Cardiac muscle cell (in vitro differentiated cells and primary cell): ENCODE measurements around the gene CORIN. TPM values are rescaled to one million over a fixed set of nuclear protein-coding genes. Genes with fewer than 3 reads are reported as not detected.

ENCODE experiments used
- DNase-seq, 2 donors: peaks; one replicate each; pipeline versions ENCODE4 v3.0.0 to v3.0.0-alpha.2; 2010 to 2017; ENCODE audit warnings: low read depth in 1 of 2, low spot score in 1 of 2
- H3K27ac ChIP-seq: fragments of 200-600 bp; sonication (generic); 2 replicates; pipeline ENCODE4 v1.5.1; 2016
- H3K27me3 ChIP-seq: fragments of 200-600 bp; sonication (generic); 2 replicates; pipeline ENCODE4 v1.6.0; 2016; ENCODE audit warnings: control low read depth
- H3K36me3 ChIP-seq: fragments of 200-600 bp; sonication (generic); 2 replicates; pipeline ENCODE4 v1.5.1; 2016; ENCODE audit warnings: control low read depth
- H3K4me1 ChIP-seq: fragments of 200-600 bp; sonication (generic); 2 replicates; pipeline ENCODE4 v1.8.1; 2017; ENCODE audit warnings: low read depth, mild to moderate bottlenecking, mixed run types
- H3K4me3 ChIP-seq: fragments of 200-600 bp; sonication (generic); 2 replicates; pipeline ENCODE4 v1.5.1; 2016; ENCODE audit warnings: mild to moderate bottlenecking
- H3K9me3 ChIP-seq: fragments of 200-600 bp; sonication (generic); 2 replicates; pipeline ENCODE4 v1.5.1; 2017; ENCODE audit warnings: low read depth, mild to moderate bottlenecking, control low read depth
- polyA plus RNA-seq: library from polyadenylated mRNA; unstranded; fragments of >200 nt; fragmentation: Nextera tagmentation; extraction: Ambion mirVana; gene quantifications from 2 replicates; pipeline ENCODE4 v1.2.1, GENCODE V29; 2016
- total RNA-seq: library from RNA; depleted of rRNA; stranded (reverse); fragments of >200 nt; gene quantifications from 2 replicates; pipeline ENCODE4 v1.2.3, GENCODE V29; 2016
- TF ChIP-seq, protein P1 (sequence below): IDR thresholded peaks from 2 replicates; pipeline ENCODE4 v1.5.1; 2012; ENCODE audit warnings: low read depth, mild to moderate bottlenecking, low read length

Gene CORIN
- total and polyA plus RNA-seq, 2 experiments from 2014 or later, result 110 to 169 TPM

DNA sequence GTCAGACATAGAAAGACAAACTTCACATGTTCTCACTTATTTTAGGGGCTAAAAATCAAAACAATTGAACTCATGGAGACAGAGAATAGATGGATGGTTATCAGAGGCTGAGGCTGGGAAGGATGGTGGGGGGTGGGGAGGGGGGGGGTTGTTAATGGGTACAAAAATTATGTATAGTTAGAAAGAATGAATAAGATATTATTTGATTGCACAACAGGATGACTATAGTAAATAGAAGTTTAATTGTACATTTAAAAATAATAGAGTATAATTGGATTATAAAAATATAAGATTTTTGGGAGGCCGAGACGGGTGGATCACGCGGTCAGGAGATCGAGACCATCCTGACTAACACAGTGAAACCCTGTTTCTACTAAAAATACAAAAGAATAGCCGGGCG lies 33.3 kb downstream of the CORIN start:
- Histone ChIP-seq H3K4me1 (peaks cover 20% of the 10 kb centered on the region), H3K9me3 (no peaks in the 10 kb centered on the region), H3K4me3 (no peak overlapping the region), H3K27ac (no peak overlapping the region), H3K36me3 (peaks cover 9% of the 10 kb centered on the region), H3K27me3 (no peaks in the 10 kb centered on the region)
- DNase-seq, result no peak
- TF ChIP-seq, protein P1, sequence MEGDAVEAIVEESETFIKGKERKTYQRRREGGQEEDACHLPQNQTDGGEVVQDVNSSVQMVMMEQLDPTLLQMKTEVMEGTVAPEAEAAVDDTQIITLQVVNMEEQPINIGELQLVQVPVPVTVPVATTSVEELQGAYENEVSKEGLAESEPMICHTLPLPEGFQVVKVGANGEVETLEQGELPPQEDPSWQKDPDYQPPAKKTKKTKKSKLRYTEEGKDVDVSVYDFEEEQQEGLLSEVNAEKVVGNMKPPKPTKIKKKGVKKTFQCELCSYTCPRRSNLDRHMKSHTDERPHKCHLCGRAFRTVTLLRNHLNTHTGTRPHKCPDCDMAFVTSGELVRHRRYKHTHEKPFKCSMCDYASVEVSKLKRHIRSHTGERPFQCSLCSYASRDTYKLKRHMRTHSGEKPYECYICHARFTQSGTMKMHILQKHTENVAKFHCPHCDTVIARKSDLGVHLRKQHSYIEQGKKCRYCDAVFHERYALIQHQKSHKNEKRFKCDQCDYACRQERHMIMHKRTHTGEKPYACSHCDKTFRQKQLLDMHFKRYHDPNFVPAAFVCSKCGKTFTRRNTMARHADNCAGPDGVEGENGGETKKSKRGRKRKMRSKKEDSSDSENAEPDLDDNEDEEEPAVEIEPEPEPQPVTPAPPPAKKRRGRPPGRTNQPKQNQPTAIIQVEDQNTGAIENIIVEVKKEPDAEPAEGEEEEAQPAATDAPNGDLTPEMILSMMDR, result no peak

DNA sequence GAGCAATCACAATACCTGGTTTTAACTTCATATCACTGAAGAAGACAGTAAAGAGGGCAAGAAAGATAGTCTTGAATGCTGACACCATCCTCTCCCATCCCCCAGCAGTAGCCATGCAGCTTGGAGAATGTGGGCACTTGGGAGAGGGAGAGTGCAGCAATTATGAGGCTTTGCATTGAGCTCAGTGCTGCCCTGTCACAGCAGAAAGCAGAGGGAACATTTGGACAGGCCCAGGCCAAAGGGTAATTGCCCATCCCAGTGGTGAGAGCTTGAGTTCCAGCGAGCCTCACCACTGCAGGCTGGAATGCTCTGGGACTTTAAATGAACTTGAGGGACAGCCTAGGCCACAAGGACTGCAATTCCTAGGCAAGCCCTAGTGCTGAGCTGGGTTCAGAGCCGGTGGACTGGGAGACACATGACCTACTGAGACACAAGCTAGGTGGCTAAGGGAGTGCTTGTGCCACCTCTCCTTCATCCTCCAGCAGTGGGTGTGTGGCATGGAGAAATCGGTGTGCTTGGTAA lies 36.3 kb downstream of the CORIN start:
- peak in 1 of 2 donors; percentile 40 for DNase-seq
- Histone ChIP-seq H3K27me3 (no peaks in the 10 kb centered on the region), H3K27ac (peak overlapping the region; percentile 82), H3K36me3 (peaks cover 9% of the 10 kb centered on the region), H3K4me3 (no peak overlapping the region), H3K4me1 (peaks cover 21% of the 10 kb centered on the region), H3K9me3 (no peaks in the 10 kb centered on the region)
- TF ChIP-seq, protein P1, result no peak

DNA sequence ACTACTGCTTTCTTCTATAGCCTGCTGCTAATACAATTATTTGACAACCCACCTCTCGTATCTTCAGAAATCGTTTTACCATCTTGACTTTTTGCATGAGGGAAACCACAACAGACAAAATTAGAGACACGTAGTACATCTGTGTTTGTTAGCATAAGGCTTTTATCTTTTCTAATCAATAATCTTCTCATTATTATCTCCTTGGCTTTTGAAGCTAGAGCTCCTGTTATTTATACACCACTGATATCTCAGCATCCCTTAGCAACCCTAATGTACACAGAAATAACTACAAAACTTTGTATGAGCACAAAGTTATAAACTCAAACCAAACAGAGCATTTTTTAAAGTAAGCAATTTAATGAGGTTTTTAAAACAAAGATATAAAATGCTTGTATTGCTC lies 39.7 kb downstream of the CORIN start:
- Histone ChIP-seq H3K27ac (no peak overlapping the region), H3K4me1 (peaks cover 21% of the 10 kb centered on the region), H3K9me3 (no peaks in the 10 kb centered on the region), H3K4me3 (no peak overlapping the region), H3K27me3 (no peaks in the 10 kb centered on the region), H3K36me3 (no peaks in the 10 kb centered on the region)
- TF ChIP-seq, protein P1, result no peak
- no peak for DNase-seq

DNA sequence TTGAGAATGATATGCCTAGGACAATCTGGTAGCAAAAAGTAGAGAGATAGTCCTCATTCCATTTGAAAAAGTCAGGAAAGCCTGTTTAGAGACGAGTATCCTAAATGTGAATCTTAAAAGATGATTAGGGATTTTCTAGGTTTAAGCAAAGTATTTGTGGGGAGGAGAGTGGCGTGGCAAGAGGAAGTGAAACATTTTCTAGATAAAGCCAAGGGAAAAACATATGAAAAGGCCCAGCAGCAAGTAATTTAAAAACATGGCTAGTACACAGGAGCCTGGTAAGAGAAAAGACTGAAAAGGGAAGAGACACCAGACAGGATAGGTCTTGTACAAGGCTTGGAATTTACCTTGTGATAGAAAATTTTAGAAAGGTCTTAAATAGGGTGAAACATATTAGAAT lies 45.9 kb downstream of the CORIN start:
- peaks cover 6% of the 10 kb centered on the region for H3K4me1 ChIP-seq
- DNase-seq, result no peak
- H3K27ac ChIP-seq, result no peak overlapping the region
- H3K4me3 ChIP-seq, result no peak overlapping the region
- no peaks in the 10 kb centered on the region for H3K27me3 ChIP-seq
- H3K36me3 ChIP-seq, result no peaks in the 10 kb centered on the region
- TF ChIP-seq, protein P1, result no peak
- H3K9me3 ChIP-seq, result no peaks in the 10 kb centered on the region

DNA sequence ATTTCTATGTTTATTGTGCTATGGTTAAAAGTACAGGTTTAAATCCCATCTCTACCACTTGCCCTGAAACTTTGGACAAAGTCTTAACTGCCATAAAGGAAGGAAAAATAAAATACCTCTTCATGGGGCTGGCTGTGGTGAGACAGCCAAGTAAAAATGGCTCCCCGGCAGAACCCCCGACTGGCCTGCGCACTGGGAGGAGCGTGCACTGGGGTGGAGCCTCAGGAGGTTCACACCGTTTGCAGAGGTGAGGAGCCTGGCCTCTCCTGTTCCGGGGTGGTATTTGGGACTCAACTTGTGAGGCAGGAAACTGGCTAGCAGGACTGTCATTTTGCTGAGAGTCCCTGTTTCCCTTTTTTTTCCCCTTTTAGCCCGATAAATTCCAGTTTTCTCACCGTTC lies 47.8 kb downstream of the CORIN start:
- H3K4me1 ChIP-seq, result peaks cover 10% of the 10 kb centered on the region

More for the DNA sequence above, 47.8 kb downstream of the CORIN start:
- TF ChIP-seq, protein P1, result no peak
- no peak for DNase-seq
- H3K9me3 ChIP-seq, result no peaks in the 10 kb centered on the region
- H3K4me3 ChIP-seq, result no peak overlapping the region
- no peaks in the 10 kb centered on the region for H3K36me3 ChIP-seq
- H3K27ac ChIP-seq, result no peak overlapping the region
- H3K27me3 ChIP-seq, result no peaks in the 10 kb centered on the region
